ENCODE data around the gene PLCG2.

DNA sequence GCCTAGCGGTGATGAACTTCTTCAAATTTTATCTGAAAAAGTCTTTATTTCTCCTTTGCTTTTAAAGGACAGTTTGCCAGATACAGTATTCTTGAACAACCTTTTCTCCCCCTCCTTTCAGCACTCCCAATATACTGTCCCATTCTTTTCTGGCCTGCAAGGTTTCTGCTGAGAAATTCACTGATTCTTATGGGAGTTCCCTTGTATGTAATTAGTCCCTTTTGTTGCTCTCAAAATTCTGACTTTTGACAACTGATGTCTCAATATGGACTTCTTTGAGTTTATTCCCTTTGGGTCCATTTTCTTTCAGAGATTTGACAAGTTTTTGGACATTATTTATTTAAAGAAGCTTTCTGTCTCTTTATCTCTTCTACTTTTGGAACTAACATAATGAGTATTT, 192.8 kb downstream of the PLCG2 start:
- TF ChIP-seq, protein P1, sequence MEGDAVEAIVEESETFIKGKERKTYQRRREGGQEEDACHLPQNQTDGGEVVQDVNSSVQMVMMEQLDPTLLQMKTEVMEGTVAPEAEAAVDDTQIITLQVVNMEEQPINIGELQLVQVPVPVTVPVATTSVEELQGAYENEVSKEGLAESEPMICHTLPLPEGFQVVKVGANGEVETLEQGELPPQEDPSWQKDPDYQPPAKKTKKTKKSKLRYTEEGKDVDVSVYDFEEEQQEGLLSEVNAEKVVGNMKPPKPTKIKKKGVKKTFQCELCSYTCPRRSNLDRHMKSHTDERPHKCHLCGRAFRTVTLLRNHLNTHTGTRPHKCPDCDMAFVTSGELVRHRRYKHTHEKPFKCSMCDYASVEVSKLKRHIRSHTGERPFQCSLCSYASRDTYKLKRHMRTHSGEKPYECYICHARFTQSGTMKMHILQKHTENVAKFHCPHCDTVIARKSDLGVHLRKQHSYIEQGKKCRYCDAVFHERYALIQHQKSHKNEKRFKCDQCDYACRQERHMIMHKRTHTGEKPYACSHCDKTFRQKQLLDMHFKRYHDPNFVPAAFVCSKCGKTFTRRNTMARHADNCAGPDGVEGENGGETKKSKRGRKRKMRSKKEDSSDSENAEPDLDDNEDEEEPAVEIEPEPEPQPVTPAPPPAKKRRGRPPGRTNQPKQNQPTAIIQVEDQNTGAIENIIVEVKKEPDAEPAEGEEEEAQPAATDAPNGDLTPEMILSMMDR (IDR thresholded peaks at IDR 0.05), result no peak
- no peak for TF ChIP-seq POLR2AphosphoS5 (IDR thresholded peaks at IDR 0.05; ENCODE audit: insufficient read depth in 1 of 2, low read depth in 1 of 2)
- no peak for TF ChIP-seq POLR2A (IDR thresholded peaks at IDR 0.05)
